K562 (cell line): ENCODE measurements around the gene SFXN3. TPM values are rescaled to one million over a fixed set of nuclear protein-coding genes. Genes with fewer than 3 reads are reported as not detected.

Experiments
- FOXA3 ChIP-seq, 2 experiments: fragments of 450-650 bp in 1 of 2; sonication (generic) in 1 of 2; formaldehyde crosslinking; IDR thresholded peaks in 1 of 2; conservative IDR thresholded peaks in 1 of 2; 2 replicates each; pipeline versions ENCODE4 v1.4.0 to v1.8.0; 2020 to 2022; ENCODE audit warnings: mild to moderate bottlenecking in 2 of 2, missing genetic modification reagents in 1 of 2
- IFI16 ChIP-seq: fragments of 250-450 bp; sonication (Bioruptor Pico); IDR thresholded peaks from 2 replicates; pipeline ENCODE4 v2.1.2; 2022; ENCODE audit warnings: mild to moderate bottlenecking, inconsistent platforms
- RFX7 ChIP-seq: fragments of 250-450 bp; sonication (Bioruptor Pico); IDR thresholded peaks from 2 replicates; pipeline ENCODE4 v1.5.1; 2021; ENCODE audit warnings: mild to moderate bottlenecking
- SAFB ChIP-seq: fragments of 200-400 bp; formaldehyde crosslinking; IDR thresholded peaks from 2 replicates; pipeline ENCODE4 v1.6.1; 2017; ENCODE audit warnings: low read depth, low read length, borderline replicate concordance
- STAT5B ChIP-seq: fragments of 250-450 bp; sonication (Bioruptor Pico); IDR thresholded peaks from 2 replicates; pipeline ENCODE4 v1.8.0; 2021; ENCODE audit warnings: mild to moderate bottlenecking, inconsistent platforms
- ZC3H8 ChIP-seq: fragments of 450-650 bp; IDR thresholded peaks from 2 replicates; pipeline ENCODE4 v1.6.1; 2017
- polyA plus RNA-seq, 8 experiments: library from polyadenylated mRNA; depleted of rRNA in 4 of 8; stranded (reverse) in 5 of 8; unstranded in 3 of 8; fragments of >200 nt; fragmentation: Nextera tagmentation in 2 of 8; fragmentation: Illumina TruSeq in 1 of 8; extraction: Ambion mirVana in 2 of 8; extraction: Trizol in 1 of 8; gene quantifications; 2 replicates each; pipeline versions ENCODE4 v1.2.1 to v1.2.3, GENCODE V29; 2011 to 2014; ENCODE audit warnings: inconsistent platforms in 1 of 8, missing spikeins in 1 of 8
- total RNA-seq, 7 experiments: library from RNA; depleted of rRNA in 6 of 7; stranded (reverse); fragments of >200 nt in 6 of 7; fragmentation: Illumina TruSeq in 2 of 7; extraction: Trizol in 2 of 7; gene quantifications; 2 replicates each; pipeline versions ENCODE4 v1.2.1 to v1.2.3, GENCODE V29; 2011 to 2021; ENCODE audit warnings: low replicate concordance in 1 of 7
- TF ChIP-seq, protein P1 (sequence below): fragments of 450-650 bp; formaldehyde crosslinking; IDR thresholded peaks from 2 replicates; pipeline ENCODE4 v1.4.0; 2020; ENCODE audit warnings: mild to moderate bottlenecking
- TF ChIP-seq, protein P2 (sequence below), 2 experiments: fragments of 200-800 bp in 1 of 2; sonication (Bioruptor generic) in 1 of 2; sonication (generic) in 1 of 2; formaldehyde crosslinking in 1 of 2; IDR thresholded peaks in 1 of 2; conservative IDR thresholded peaks in 1 of 2; 2 replicates each; pipeline versions ENCODE4 v1.5.0 to v1.6.1; 2016 to 2020; ENCODE audit warnings: missing compliant biosample characterization in 1 of 2, missing genetic modification characterization in 1 of 2, missing genetic modification reagents in 1 of 2
- TF ChIP-seq, protein P3 (sequence below): fragments of 250-450 bp; sonication (Bioruptor Pico); IDR thresholded peaks from 2 replicates; pipeline ENCODE4 v1.4.0; 2020
- TF ChIP-seq, protein P4 (sequence below), 2 experiments: fragments of 450-650 bp; IDR thresholded peaks; 2 replicates each; pipeline ENCODE4 v1.6.1; 2018; ENCODE audit warnings: mild to moderate bottlenecking in 2 of 2, low read depth in 1 of 2; ENCODE audit not compliant: partially characterized antibody in 2 of 2
- TF ChIP-seq, protein P5 (sequence below): fragments of 250-450 bp; sonication (Bioruptor Pico); IDR thresholded peaks from 2 replicates; pipeline ENCODE4 v1.8.0; 2022; ENCODE audit warnings: moderate library complexity, mild to moderate bottlenecking, inconsistent platforms

SFXN3 gene
- total and polyA plus RNA-seq, 9 of the 15 experiments (the other 6 are each of a cell fraction or from before 2014, with no cell fraction given): 0.24 to 4.6 (median 0.86) TPM

GRCh38 chr10:101018600-101019439 is 12.2 kb upstream of the SFXN3 start (continued):
- TF ChIP-seq, protein P1, sequence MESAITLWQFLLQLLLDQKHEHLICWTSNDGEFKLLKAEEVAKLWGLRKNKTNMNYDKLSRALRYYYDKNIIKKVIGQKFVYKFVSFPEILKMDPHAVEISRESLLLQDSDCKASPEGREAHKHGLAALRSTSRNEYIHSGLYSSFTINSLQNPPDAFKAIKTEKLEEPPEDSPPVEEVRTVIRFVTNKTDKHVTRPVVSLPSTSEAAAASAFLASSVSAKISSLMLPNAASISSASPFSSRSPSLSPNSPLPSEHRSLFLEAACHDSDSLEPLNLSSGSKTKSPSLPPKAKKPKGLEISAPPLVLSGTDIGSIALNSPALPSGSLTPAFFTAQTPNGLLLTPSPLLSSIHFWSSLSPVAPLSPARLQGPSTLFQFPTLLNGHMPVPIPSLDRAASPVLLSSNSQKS: no peak
- no peak; a peak in 1 of 4 replicates for TF ChIP-seq FOXA3 (CRISPR knock-in tag; conservative IDR thresholded peaks at IDR 0.05 in 1 of 2, IDR thresholded peaks at IDR 0.05 in 1 of 2)
- TF ChIP-seq, protein P2, sequence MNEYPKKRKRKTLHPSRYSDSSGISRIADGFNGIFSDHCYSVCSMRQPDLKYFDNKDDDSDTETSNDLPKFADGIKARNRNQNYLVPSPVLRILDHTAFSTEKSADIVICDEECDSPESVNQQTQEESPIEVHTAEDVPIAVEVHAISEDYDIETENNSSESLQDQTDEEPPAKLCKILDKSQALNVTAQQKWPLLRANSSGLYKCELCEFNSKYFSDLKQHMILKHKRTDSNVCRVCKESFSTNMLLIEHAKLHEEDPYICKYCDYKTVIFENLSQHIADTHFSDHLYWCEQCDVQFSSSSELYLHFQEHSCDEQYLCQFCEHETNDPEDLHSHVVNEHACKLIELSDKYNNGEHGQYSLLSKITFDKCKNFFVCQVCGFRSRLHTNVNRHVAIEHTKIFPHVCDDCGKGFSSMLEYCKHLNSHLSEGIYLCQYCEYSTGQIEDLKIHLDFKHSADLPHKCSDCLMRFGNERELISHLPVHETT (CRISPR knock-in tag; conservative IDR thresholded peaks at IDR 0.05 in 1 of 2, IDR thresholded peaks at IDR 0.05 in 1 of 2): no peak
- TF ChIP-seq, protein P3, sequence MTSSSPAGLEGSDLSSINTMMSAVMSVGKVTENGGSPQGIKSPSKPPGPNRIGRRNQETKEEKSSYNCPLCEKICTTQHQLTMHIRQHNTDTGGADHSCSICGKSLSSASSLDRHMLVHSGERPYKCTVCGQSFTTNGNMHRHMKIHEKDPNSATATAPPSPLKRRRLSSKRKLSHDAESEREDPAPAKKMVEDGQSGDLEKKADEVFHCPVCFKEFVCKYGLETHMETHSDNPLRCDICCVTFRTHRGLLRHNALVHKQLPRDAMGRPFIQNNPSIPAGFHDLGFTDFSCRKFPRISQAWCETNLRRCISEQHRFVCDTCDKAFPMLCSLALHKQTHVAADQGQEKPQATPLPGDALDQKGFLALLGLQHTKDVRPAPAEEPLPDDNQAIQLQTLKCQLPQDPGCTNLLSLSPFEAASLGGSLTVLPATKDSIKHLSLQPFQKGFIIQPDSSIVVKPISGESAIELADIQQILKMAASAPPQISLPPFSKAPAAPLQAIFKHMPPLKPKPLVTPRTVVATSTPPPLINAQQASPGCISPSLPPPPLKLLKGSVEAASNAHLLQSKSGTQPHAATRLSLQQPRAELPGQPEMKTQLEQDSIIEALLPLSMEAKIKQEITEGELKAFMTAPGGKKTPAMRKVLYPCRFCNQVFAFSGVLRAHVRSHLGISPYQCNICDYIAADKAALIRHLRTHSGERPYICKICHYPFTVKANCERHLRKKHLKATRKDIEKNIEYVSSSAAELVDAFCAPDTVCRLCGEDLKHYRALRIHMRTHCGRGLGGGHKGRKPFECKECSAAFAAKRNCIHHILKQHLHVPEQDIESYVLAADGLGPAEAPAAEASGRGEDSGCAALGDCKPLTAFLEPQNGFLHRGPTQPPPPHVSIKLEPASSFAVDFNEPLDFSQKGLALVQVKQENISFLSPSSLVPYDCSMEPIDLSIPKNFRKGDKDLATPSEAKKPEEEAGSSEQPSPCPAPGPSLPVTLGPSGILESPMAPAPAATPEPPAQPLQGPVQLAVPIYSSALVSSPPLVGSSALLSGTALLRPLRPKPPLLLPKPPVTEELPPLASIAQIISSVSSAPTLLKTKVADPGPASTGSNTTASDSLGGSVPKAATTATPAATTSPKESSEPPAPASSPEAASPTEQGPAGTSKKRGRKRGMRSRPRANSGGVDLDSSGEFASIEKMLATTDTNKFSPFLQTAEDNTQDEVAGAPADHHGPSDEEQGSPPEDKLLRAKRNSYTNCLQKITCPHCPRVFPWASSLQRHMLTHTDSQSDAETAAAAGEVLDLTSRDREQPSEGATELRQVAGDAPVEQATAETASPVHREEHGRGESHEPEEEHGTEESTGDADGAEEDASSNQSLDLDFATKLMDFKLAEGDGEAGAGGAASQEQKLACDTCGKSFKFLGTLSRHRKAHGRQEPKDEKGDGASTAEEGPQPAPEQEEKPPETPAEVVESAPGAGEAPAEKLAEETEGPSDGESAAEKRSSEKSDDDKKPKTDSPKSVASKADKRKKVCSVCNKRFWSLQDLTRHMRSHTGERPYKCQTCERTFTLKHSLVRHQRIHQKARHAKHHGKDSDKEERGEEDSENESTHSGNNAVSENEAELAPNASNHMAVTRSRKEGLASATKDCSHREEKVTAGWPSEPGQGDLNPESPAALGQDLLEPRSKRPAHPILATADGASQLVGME: no peak
- TF ChIP-seq, protein P4, sequence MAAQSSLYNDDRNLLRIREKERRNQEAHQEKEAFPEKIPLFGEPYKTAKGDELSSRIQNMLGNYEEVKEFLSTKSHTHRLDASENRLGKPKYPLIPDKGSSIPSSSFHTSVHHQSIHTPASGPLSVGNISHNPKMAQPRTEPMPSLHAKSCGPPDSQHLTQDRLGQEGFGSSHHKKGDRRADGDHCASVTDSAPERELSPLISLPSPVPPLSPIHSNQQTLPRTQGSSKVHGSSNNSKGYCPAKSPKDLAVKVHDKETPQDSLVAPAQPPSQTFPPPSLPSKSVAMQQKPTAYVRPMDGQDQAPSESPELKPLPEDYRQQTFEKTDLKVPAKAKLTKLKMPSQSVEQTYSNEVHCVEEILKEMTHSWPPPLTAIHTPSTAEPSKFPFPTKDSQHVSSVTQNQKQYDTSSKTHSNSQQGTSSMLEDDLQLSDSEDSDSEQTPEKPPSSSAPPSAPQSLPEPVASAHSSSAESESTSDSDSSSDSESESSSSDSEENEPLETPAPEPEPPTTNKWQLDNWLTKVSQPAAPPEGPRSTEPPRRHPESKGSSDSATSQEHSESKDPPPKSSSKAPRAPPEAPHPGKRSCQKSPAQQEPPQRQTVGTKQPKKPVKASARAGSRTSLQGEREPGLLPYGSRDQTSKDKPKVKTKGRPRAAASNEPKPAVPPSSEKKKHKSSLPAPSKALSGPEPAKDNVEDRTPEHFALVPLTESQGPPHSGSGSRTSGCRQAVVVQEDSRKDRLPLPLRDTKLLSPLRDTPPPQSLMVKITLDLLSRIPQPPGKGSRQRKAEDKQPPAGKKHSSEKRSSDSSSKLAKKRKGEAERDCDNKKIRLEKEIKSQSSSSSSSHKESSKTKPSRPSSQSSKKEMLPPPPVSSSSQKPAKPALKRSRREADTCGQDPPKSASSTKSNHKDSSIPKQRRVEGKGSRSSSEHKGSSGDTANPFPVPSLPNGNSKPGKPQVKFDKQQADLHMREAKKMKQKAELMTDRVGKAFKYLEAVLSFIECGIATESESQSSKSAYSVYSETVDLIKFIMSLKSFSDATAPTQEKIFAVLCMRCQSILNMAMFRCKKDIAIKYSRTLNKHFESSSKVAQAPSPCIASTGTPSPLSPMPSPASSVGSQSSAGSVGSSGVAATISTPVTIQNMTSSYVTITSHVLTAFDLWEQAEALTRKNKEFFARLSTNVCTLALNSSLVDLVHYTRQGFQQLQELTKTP (IDR thresholded peaks at IDR 0.05; ENCODE audit: low read depth in 1 of 2, partially characterized antibody in 2 of 2): no peak
- no peak for TF ChIP-seq SAFB
- no peak for TF ChIP-seq STAT5B (CRISPR knock-in tag)
- TF ChIP-seq, protein P5, sequence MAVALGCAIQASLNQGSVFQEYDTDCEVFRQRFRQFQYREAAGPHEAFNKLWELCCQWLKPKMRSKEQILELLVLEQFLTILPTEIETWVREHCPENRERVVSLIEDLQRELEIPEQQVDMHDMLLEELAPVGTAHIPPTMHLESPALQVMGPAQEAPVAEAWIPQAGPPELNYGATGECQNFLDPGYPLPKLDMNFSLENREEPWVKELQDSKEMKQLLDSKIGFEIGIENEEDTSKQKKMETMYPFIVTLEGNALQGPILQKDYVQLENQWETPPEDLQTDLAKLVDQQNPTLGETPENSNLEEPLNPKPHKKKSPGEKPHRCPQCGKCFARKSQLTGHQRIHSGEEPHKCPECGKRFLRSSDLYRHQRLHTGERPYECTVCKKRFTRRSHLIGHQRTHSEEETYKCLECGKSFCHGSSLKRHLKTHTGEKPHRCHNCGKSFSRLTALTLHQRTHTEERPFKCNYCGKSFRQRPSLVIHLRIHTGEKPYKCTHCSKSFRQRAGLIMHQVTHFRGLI (CRISPR knock-in tag): no peak
- TF ChIP-seq ZC3H8: no peak
- no peak for TF ChIP-seq RFX7 (CRISPR knock-in tag)
- no peak for TF ChIP-seq IFI16 (CRISPR knock-in tag)
